Thyroid gland (tissue), 4 donors: Measurements from ENCODE around the gene GALNT13.

ENCODE experiments used
- CTCF ChIP-seq, 6 experiments: fragments of 200-600 bp in 3 of 6; fragments of 450-650 bp in 3 of 6; sonication (generic) in 3 of 6; IDR thresholded peaks; one replicate each; pipeline ENCODE4 v1.5.1; 2016 to 2019; ENCODE audit warnings: antibody characterized with exemption in 6 of 6, mild to moderate bottlenecking in 2 of 6, inconsistent platforms in 1 of 6, moderate library complexity in 1 of 6
- POLR2A ChIP-seq, 2 donors: fragments of 450-650 bp; IDR thresholded peaks; one replicate each; pipeline ENCODE4 v1.6.1; 2017; ENCODE audit warnings: antibody characterized with exemption in 2 of 2, mild to moderate bottlenecking in 2 of 2, moderate library complexity in 1 of 2

GRCh38 chr2:154403242-154403790, 531.6 kb downstream of the GALNT13 start:
- no peak for TF ChIP-seq POLR2A (IDR thresholded peaks at IDR 0.05)
- no peak for TF ChIP-seq CTCF (IDR thresholded peaks at IDR 0.05)
